COLO829 (cell line): ENCODE results near the gene ZNF438.
"Not testable (repeated sequence)": the region's sequence is repeated elsewhere in the genome, so short reads cannot be mapped to it uniquely, and the experiment has no call there.

ENCODE experiments used
- DNase-seq: peaks from one replicate; pipeline ENCODE4 v3.0.0; 2012; ENCODE audit warnings: low spot score

ZNF438 gene

GRCh38 chr10:30935078-30935477, 96.6 kb downstream of the ZNF438 start:
- DNase-seq = no peak

- no peak for DNase-seq
Observed at GRCh38 chr10:30931094-30931493, 100.6 kb downstream of the ZNF438 start.

GRCh38 chr10:30929901-30930520, 101.7 kb downstream of the ZNF438 start:
- no peak for DNase-seq

- DNase-seq = not testable (repeated sequence)
Observed at GRCh38 chr10:30929311-30929729, 102.3 kb downstream of the ZNF438 start.

- no peak for DNase-seq
Observed at GRCh38 chr10:30928742-30929141, 102.9 kb downstream of the ZNF438 start.

GRCh38 chr10:30918651-30919050, 113.0 kb downstream of the ZNF438 start:
- no peak for DNase-seq

GRCh38 chr10:30917789-30918188, 113.9 kb downstream of the ZNF438 start:
- DNase-seq = no peak

GRCh38 chr10:30917067-30917466, 114.6 kb downstream of the ZNF438 start:
- DNase-seq = no peak

GRCh38 chr10:30915146-30915545, 116.5 kb downstream of the ZNF438 start:
- DNase-seq = no peak

- no peak for DNase-seq
Observed at GRCh38 chr10:30911303-30911863, 120.3 kb downstream of the ZNF438 start.

- no peak for DNase-seq
Observed at GRCh38 chr10:30903397-30904138, 128.1 kb downstream of the ZNF438 start.

GRCh38 chr10:30902621-30903396, 128.9 kb downstream of the ZNF438 start:
- DNase-seq = no peak

- DNase-seq = not testable (repeated sequence)
Observed at GRCh38 chr10:30901487-30901886, 130.2 kb downstream of the ZNF438 start.

- DNase-seq = no peak
Observed at GRCh38 chr10:30898964-30899363, 132.7 kb downstream of the ZNF438 start.

GRCh38 chr10:30897547-30897946, 134.1 kb downstream of the ZNF438 start:
- DNase-seq = no peak

- DNase-seq = no peak
Observed at GRCh38 chr10:30897048-30897447, 134.6 kb downstream of the ZNF438 start.

- no peak for DNase-seq
Observed at GRCh38 chr10:30894221-30894620, 137.4 kb downstream of the ZNF438 start.

- no peak for DNase-seq
Observed at GRCh38 chr10:30893208-30893607, 138.5 kb downstream of the ZNF438 start.

GRCh38 chr10:30887839-30888238, 143.8 kb downstream of the ZNF438 start:
- DNase-seq = no peak

- DNase-seq = no peak
Observed at GRCh38 chr10:30885423-30885822, 146.2 kb downstream of the ZNF438 start.

- no peak for DNase-seq
Observed at GRCh38 chr10:30883751-30884150, 147.9 kb downstream of the ZNF438 start.

GRCh38 chr10:30883116-30883515, 148.5 kb downstream of the ZNF438 start:
- DNase-seq = no peak

- no peak for DNase-seq
Observed at GRCh38 chr10:30882281-30882680, 149.4 kb downstream of the ZNF438 start.
